DND-41 (cell line): ENCODE data around the gene IL1RN.

Source experiments
- EZH2 ChIP-seq: IDR thresholded peaks from 3 replicates; pipeline ENCODE4 v1.6.1; 2012; ENCODE audit warnings: borderline replicate concordance, low read depth, mild to moderate bottlenecking, moderate library complexity, low read length, inconsistent platforms; ENCODE audit not compliant: severe bottlenecking
- TF ChIP-seq, protein P1 (sequence below): IDR thresholded peaks from 2 replicates; pipeline ENCODE4 v1.5.1; 2012; ENCODE audit warnings: borderline replicate concordance, low read length, moderate library complexity, mild to moderate bottlenecking; ENCODE audit not compliant: poor library complexity, severe bottlenecking; ENCODE audit errors: extremely low read depth

DNA sequence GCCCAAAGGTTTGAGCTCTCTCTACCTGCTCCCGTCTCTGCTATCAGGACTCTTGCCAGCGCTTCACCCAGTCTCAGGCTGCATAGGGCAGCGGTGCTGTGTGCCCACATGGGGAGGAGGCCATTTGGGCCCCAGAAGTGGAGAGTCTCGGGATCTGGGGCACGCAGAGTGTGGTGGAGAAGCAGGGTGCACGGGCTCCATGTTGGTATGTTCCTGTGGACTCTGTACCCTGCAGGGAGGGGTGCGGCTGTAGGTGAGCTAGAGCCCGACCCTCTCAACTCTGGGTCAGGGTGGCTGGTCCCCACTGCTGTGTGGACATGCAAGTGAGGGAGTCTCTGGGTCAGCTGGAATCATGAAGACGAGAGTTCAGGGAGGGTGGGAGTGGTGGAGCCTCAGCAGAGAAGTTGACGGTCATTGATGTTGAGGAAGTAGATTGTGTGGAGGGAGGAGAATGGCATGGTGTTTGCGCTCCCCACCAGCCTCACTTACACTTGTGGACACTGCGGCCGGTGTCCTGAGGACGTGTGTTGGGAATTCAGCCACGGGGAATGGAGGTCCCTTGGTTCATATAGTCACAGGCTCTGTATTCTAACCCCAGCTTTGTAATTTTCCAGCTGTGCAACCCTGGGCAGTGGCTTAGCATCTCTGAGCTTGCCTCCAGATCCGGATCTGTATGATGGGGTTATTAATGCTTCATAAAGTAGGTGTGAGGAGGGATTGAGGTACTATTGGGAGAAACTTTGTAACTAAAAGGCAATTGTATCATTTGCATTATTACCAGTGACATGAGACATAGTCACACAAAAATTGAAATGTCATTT is 45.5 kb downstream of the IL1RN start:
- TF ChIP-seq, protein P1, sequence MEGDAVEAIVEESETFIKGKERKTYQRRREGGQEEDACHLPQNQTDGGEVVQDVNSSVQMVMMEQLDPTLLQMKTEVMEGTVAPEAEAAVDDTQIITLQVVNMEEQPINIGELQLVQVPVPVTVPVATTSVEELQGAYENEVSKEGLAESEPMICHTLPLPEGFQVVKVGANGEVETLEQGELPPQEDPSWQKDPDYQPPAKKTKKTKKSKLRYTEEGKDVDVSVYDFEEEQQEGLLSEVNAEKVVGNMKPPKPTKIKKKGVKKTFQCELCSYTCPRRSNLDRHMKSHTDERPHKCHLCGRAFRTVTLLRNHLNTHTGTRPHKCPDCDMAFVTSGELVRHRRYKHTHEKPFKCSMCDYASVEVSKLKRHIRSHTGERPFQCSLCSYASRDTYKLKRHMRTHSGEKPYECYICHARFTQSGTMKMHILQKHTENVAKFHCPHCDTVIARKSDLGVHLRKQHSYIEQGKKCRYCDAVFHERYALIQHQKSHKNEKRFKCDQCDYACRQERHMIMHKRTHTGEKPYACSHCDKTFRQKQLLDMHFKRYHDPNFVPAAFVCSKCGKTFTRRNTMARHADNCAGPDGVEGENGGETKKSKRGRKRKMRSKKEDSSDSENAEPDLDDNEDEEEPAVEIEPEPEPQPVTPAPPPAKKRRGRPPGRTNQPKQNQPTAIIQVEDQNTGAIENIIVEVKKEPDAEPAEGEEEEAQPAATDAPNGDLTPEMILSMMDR, result no peak
- TF ChIP-seq EZH2, result no peak
